Suprapubic skin (tissue), 4 donors: ENCODE measurements around the gene CAMTA1.

Experiments
- CTCF ChIP-seq, 2 donors: fragments of 200-600 bp in 1 of 2; fragments of 450-650 bp in 1 of 2; sonication (generic) in 1 of 2; IDR thresholded peaks; one replicate each; pipeline ENCODE4 v1.5.1; 2016 to 2019; ENCODE audit warnings: antibody characterized with exemption in 2 of 2, mild to moderate bottlenecking in 1 of 2, moderate library complexity in 1 of 2
- POLR2A ChIP-seq, 2 donors: fragments of 450-650 bp; IDR thresholded peaks; one replicate each; pipeline ENCODE4 v1.6.1; 2017; ENCODE audit warnings: antibody characterized with exemption in 2 of 2, mild to moderate bottlenecking in 2 of 2, moderate library complexity in 2 of 2
- POLR2AphosphoS5 ChIP-seq, 3 donors: sonication (generic); formaldehyde crosslinking; IDR thresholded peaks; one replicate each; pipeline ENCODE4 v1.6.1; 2017; ENCODE audit warnings: antibody characterized with exemption in 3 of 3

- TF ChIP-seq POLR2A (IDR thresholded peaks at IDR 0.05) (no peak), POLR2AphosphoS5 (IDR thresholded peaks at IDR 0.05) (no peak), CTCF (IDR thresholded peaks at IDR 0.05) (no peak)
Measured at GRCh38 chr1:6871300-6871972, 86.2 kb downstream of the CAMTA1 start.
